Heart left ventricle (tissue), 13 donors: Measurements from ENCODE around the gene PCNX3.

ENCODE experiments used
- POLR2A ChIP-seq, 2 donors: fragments of 450-650 bp; IDR thresholded peaks; one replicate each; pipeline ENCODE4 v1.6.1; 2017; ENCODE audit warnings: antibody characterized with exemption in 2 of 2, mild to moderate bottlenecking in 2 of 2, moderate library complexity in 2 of 2
- TF ChIP-seq, protein P1 (sequence below), 12 donors: fragments of 200-600 bp; sonication (generic) in 4 of 12; IDR thresholded peaks; one replicate each; pipeline versions ENCODE4 v1.5.0 to v1.8.0; 2018 to 2022; ENCODE audit warnings: antibody characterized with exemption in 12 of 12, mild to moderate bottlenecking in 5 of 12
- donor health status: ischemic (EF 13 %, LVEDD 7.1; RV severe dilation, severe dysfunction).
- donor health status: DM: no; HTN: yes; CAD: no.
- donor health status: DM: no; HTN: no; CAD: no.
- donor health status: ischemic (EF 25% LVEDD 6.9; RV normal size, moderate dysfunction).
- donor health status: ischemic (EF 25% LVEDD 5.7; RV mildly dilated, moderate dysfunction).
- donor health status: ischemic (EF 35%, LVEDD 5.7; RV mildly dilated, moderate dysfunction).
- donor health status: nonischemic (EF 11% LVEDD 7.7; RV severe dilation, severe dysfunction).
- donor health status: DM: yes; HTN: yes; CAD: no.
- donor health status: PGD.
- donor health status: ischemic (EF 29% LVEDD 5.4; RV normal size, mild dysfunction).
- donor health status: nonischemic (EF 23%, LVEDD 6.1; RV moderate dilation, normal function).

DNA sequence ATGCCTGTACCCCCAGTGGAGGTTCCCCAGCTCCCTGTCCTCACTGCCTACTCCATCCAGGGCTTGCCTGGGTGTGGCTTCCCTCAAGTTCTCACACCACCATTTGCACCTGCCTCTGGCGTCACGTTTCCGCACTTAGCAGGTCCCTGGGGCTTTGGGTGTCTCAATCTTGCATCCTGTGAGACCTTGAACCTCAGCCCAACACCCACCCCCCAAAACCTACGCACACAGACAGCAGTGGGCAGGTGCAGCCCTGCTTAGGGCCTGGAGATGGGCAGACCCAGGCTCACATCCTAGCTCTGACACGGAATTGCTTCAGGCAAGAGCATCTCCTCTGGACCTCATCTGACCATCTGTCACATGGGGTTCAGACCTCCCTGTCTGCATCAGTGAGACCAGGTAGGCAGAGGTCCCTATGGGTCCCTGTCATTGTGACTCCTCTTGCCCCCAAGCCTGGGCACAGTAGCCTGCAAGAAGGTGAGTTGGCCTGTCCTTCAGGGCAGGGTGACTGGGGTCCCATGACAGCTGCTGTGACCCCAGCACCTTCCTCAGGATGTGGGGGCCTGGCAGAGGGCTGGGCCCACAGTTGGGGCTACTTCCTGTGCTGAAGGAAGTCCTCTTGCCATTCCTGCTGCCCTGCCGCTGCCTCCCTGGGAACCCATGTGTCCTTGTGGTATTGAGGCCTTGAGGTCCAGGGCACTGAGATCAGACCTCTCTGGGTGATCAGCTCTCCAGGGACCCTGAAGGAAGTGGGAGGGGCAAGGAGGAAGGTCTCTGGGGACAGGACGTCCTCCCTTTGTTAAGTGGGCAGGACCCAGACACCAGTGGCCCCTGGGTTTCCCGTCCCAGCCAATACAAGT is 24.3 kb downstream of the PCNX3 start:
- TF ChIP-seq, protein P1, sequence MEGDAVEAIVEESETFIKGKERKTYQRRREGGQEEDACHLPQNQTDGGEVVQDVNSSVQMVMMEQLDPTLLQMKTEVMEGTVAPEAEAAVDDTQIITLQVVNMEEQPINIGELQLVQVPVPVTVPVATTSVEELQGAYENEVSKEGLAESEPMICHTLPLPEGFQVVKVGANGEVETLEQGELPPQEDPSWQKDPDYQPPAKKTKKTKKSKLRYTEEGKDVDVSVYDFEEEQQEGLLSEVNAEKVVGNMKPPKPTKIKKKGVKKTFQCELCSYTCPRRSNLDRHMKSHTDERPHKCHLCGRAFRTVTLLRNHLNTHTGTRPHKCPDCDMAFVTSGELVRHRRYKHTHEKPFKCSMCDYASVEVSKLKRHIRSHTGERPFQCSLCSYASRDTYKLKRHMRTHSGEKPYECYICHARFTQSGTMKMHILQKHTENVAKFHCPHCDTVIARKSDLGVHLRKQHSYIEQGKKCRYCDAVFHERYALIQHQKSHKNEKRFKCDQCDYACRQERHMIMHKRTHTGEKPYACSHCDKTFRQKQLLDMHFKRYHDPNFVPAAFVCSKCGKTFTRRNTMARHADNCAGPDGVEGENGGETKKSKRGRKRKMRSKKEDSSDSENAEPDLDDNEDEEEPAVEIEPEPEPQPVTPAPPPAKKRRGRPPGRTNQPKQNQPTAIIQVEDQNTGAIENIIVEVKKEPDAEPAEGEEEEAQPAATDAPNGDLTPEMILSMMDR (IDR thresholded peaks at IDR 0.05) = no peak
- no peak for TF ChIP-seq POLR2A (IDR thresholded peaks at IDR 0.05)
